ENCODE data around the gene DMD. TPM values are rescaled to one million over a fixed set of nuclear protein-coding genes. Genes with fewer than 3 reads are reported as not detected.

The DMD gene
- total RNA-seq, 1 donor from 2014 or later: 9.7 TPM

DNA sequence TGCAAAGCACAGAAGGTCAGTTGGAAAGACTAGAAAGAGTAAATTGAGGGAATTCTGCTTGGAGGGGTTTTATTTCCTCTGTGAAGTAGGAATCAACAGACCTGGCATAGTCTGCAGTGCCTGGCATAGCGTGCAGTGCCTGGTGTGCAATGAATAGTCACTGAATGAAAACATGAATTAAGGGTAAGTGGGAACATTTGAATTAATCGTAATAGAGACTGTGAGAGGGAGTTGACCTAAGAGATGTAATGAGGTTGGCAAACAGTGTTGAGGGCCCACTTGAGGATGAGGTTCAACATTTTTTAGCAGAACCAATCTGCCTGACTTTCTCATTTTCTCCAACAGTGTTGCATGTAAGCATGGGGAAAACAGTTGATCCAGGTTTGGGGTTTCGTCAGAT lies 1762.3 kb downstream of the DMD start:
- H3K4me3 Mint-ChIP-seq: no peak overlapping the region
- TF ChIP-seq CTCF (conservative IDR thresholded peaks at IDR 0.05): no peak
- H3K9me3 Mint-ChIP-seq: no peaks in the 10 kb centered on the region
- DNase-seq (ENCODE audit: low read depth, low spot score): no peak
- no peak overlapping the region for H3K27ac Mint-ChIP-seq (ENCODE audit: unreplicated experiment)
- H3K27me3 Mint-ChIP-seq (ENCODE audit: low read depth): no peaks in the 10 kb centered on the region
- no peaks in the 10 kb centered on the region for H3K36me3 Mint-ChIP-seq (ENCODE audit: low read depth)
- H3K4me1 Mint-ChIP-seq: no peaks in the 10 kb centered on the region

- no peak overlapping the region for H3K4me3 Mint-ChIP-seq
- H3K27me3 Mint-ChIP-seq (ENCODE audit: low read depth): no peaks in the 10 kb centered on the region
These were observed 1765.8 kb downstream of the DMD start for GRCh38 chrX:31445542-31445941.

GRCh38 chrX:31443654-31444053 lies 1767.7 kb downstream of the DMD start:
- H3K4me1 Mint-ChIP-seq: no peaks in the 10 kb centered on the region
- peaks cover 4% of the 10 kb centered on the region for H3K9me3 Mint-ChIP-seq
- no peak overlapping the region for H3K4me3 Mint-ChIP-seq
- no peak for DNase-seq (ENCODE audit: low read depth, low spot score)
- no peaks in the 10 kb centered on the region for H3K27me3 Mint-ChIP-seq (ENCODE audit: low read depth)
- H3K27ac Mint-ChIP-seq (ENCODE audit: unreplicated experiment): no peak overlapping the region
- peaks cover 3% of the 10 kb centered on the region for H3K36me3 Mint-ChIP-seq (ENCODE audit: low read depth)
- TF ChIP-seq CTCF (conservative IDR thresholded peaks at IDR 0.05): no peak

More at GRCh38 chrX:31445542-31445941, 1765.8 kb downstream of the DMD start:
- Mint-ChIP-seq H3K36me3 (ENCODE audit: low read depth) (peaks cover 3% of the 10 kb centered on the region), H3K4me1 (no peaks in the 10 kb centered on the region), H3K27ac (ENCODE audit: unreplicated experiment) (no peak overlapping the region), H3K9me3 (no peaks in the 10 kb centered on the region)
- no peak for DNase-seq (ENCODE audit: low read depth, low spot score)
- no peak for TF ChIP-seq CTCF (conservative IDR thresholded peaks at IDR 0.05)

DNA sequence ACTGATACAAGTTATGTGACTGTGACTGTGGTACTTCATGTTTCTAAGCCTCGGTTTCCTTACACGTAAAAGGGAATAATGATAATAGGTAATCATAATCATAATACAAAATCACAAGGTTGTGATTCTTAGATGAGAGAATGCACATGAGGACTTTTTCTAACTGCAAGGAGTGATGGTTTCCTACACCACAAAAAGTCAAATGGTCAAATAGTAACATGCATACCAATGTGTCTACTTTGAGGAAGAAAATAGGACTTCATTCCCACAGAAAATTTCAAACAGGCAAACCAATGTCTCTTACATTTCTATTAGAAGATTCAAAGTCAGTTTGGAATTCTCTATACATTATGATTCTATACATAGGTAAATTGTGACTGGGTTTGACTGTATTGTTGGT lies 1770.8 kb downstream of the DMD start:
- H3K9me3 Mint-ChIP-seq: peaks cover 4% of the 10 kb centered on the region

DNA sequence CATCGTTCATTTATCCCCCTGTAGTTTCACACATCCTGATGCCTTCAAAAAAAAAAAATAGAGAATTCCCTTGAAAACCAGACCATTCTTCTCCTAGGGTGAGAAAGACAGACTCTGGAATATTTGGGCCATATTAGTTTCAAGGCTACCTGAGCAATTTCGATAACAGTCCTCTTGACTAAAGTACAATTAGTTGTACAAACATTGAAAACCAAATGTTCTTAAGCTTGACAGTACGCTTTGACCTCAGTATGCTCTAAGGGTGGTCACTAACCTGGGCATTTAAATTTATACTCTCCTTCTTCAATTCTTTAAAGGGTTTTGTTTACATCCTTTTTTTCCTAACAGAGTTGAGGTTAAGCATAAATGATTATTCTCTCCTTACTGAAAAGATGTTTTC lies 1774.9 kb downstream of the DMD start:
- H3K36me3 Mint-ChIP-seq (ENCODE audit: low read depth): no peaks in the 10 kb centered on the region

More for the DNA sequence above, 1770.8 kb downstream of the DMD start:
- Mint-ChIP-seq H3K4me3 (no peak overlapping the region), H3K4me1 (peaks cover 14% of the 10 kb centered on the region), H3K36me3 (ENCODE audit: low read depth) (peaks cover 3% of the 10 kb centered on the region), H3K27ac (ENCODE audit: unreplicated experiment) (no peak overlapping the region), H3K27me3 (ENCODE audit: low read depth) (no peaks in the 10 kb centered on the region)
- no peak for DNase-seq (ENCODE audit: low read depth, low spot score)
- no peak for TF ChIP-seq CTCF (conservative IDR thresholded peaks at IDR 0.05)

More for the DNA sequence above, 1774.9 kb downstream of the DMD start:
- peaks cover 28% of the 10 kb centered on the region for H3K4me1 Mint-ChIP-seq
- TF ChIP-seq CTCF (conservative IDR thresholded peaks at IDR 0.05): no peak
- H3K4me3 Mint-ChIP-seq: no peak overlapping the region
- DNase-seq (ENCODE audit: low read depth, low spot score): no peak
- H3K9me3 Mint-ChIP-seq: peaks cover 8% of the 10 kb centered on the region
- H3K27ac Mint-ChIP-seq (ENCODE audit: unreplicated experiment): no peak overlapping the region
- H3K27me3 Mint-ChIP-seq (ENCODE audit: low read depth): no peaks in the 10 kb centered on the region
